SU-DHL-6 (cell line): ENCODE results near the gene ST6GALNAC4.

Experiments
- EZH2phosphoT487 ChIP-seq: fragments of 200-600 bp; sonication (generic), shearing (Covaris generic); conservative IDR thresholded peaks from 2 replicates; pipeline ENCODE4 v1.6.1; 2018; ENCODE audit warnings: mild to moderate bottlenecking, antibody characterized with exemption, low read length, moderate library complexity, mixed read lengths
- TF ChIP-seq, protein P1 (sequence below): fragments of 200-600 bp; sonication (generic); IDR thresholded peaks from one replicate; pipeline ENCODE4 v1.5.1; 2017; ENCODE audit warnings: antibody characterized with exemption, mild to moderate bottlenecking, low read length, moderate library complexity; ENCODE audit not compliant: insufficient read depth, poor library complexity, severe bottlenecking

- TF ChIP-seq, protein P1, sequence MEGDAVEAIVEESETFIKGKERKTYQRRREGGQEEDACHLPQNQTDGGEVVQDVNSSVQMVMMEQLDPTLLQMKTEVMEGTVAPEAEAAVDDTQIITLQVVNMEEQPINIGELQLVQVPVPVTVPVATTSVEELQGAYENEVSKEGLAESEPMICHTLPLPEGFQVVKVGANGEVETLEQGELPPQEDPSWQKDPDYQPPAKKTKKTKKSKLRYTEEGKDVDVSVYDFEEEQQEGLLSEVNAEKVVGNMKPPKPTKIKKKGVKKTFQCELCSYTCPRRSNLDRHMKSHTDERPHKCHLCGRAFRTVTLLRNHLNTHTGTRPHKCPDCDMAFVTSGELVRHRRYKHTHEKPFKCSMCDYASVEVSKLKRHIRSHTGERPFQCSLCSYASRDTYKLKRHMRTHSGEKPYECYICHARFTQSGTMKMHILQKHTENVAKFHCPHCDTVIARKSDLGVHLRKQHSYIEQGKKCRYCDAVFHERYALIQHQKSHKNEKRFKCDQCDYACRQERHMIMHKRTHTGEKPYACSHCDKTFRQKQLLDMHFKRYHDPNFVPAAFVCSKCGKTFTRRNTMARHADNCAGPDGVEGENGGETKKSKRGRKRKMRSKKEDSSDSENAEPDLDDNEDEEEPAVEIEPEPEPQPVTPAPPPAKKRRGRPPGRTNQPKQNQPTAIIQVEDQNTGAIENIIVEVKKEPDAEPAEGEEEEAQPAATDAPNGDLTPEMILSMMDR, result no peak
- no peak for TF ChIP-seq EZH2phosphoT487
Observed at GRCh38 chr9:127892831-127893230, 24.0 kb downstream of the ST6GALNAC4 start.
